RCC 7860 (cell line): ENCODE data around the gene GSG1L.
A peak's percentile ranks its signal among the peaks of the same experiment; 100 is the strongest.

Experiments
- DNase-seq: peaks from one replicate; pipeline ENCODE4 v3.0.0-alpha.2; 2015; ENCODE audit warnings: low spot score
- FAIRE-seq: peaks from 2 replicates; lab custom pipeline; 2012; peaks lifted over from hg19 to GRCh38; lab: Jason Lieb, UNC

The GSG1L gene

DNA sequence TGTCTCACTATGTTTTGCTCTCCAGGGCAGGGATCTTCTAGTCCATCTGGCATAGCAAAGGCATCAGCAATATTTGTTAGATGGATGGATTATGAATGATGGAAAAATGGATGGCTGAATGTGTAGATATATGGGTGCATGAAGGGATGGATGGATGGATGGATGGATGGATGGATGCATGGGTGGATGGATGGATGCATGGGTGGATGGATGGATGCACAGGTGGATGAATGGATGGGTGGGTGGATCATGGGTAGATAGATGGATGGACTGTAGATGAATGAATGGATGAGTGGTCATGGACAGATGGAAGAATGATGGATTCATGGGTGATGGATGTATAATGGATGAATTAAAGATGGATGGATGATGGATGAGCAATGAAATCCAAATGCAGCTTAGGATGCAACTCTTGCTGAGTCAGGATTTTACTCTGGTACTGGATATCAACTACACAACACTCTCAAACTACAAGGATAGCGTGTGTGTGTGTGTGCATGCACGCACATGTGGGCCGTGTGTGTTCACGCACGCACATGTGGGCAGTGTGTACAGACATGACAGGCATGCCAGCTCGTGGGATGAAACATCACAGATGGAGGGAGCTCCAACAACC lies 34.0 kb downstream of the GSG1L start:
- FAIRE-seq, result no peak
- no peak for DNase-seq

DNA sequence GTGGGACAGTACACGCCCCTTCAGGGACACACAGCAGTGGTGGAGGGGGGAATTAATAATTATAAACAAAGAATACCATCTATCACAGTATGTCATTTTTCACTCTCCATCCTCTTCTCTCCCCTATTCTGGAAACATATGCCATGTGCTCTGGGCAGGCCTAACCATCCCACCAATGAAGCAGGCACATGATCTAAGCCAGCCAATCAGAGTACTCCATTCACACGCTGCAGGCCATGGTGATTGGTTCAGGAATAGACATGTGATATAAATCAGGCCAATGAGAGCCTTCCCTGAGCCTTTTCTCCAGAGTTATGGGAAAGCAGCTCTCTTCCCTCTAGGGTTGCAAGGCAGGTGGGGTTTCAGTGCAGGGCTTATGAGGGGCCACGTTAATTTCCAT lies 36.5 kb downstream of the GSG1L start:
- no peak for DNase-seq
- FAIRE-seq, result no peak

GRCh38 chr16:28025631-28026030 lies 37.9 kb downstream of the GSG1L start:
- DNase-seq (no peak), FAIRE-seq (no peak)

- no peak for DNase-seq
- FAIRE-seq, result no peak
Measured at GRCh38 chr16:28019218-28019617, 44.3 kb downstream of the GSG1L start.

- FAIRE-seq, result no peak
- DNase-seq, result no peak
Measured at GRCh38 chr16:28014851-28015250, 48.7 kb downstream of the GSG1L start.

DNA sequence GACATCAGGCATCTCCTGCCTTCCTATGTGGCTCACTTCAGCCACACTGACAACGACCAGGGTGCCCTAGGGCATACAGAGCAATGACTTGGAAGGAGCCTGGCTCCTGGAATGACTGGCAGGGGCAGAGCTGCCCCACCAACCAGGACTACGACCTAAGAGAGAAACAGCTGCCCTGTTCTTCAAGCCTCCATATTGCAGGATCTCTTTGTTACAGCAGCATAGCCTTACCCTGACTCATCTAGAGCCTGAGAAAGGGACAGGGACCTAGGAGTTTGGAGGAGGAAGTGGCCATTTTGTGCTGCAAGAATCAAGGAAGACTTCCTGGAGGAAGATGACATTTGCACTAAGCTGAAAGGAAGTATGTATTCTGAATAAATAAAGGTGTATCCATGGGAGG lies 49.6 kb downstream of the GSG1L start:
- DNase-seq, result no peak
- no peak for FAIRE-seq

- FAIRE-seq (no peak), DNase-seq (no peak)
Measured at GRCh38 chr16:28013392-28013791, 50.1 kb downstream of the GSG1L start.

DNA sequence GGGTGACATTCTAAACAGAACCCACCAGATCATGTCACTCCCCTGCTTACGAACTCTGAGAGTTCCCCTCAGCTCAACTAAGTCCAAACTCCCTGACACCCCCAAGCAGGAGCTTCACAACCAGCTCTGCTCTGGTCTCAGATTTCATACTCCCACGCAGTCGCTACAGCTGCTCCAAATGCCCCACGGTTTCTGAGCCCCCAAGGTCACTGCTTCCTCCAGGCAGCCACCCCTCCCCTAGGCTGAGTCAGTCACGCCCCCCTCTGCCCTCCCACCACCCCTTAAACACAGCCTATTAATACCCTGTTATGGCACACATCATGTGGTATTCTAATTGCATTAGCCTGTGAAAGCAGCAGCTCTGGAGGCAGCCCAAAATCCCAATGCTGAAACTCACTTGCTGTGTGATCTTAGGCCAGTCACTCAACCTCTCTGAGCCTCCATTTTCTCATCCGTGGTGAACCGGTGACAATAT lies 51.5 kb downstream of the GSG1L start:
- DNase-seq, result no peak
- no peak for FAIRE-seq

GRCh38 chr16:28011223-28011622 lies 52.3 kb downstream of the GSG1L start:
- DNase-seq, result no peak
- no peak for FAIRE-seq

DNA sequence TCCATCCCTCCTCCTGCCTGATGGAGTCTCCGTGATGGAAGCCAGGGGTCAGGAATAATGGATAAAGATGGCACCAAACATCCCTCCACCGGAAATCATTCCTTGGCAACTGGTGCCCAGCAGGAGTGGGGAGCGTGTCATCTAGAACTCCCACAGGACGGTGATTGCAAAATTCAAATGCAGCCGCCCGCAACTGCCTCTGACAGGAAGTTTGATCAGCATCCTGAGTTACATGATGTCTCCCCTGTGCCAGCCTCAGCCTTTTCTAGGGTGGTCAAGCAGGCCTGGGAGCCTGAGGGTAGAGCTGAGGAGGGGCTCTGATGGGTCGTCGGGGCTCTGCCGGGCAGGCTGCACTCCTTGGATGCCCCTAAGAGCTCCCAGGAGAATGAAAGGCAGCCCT lies 52.8 kb downstream of the GSG1L start:
- DNase-seq (no peak), FAIRE-seq (no peak)

DNA sequence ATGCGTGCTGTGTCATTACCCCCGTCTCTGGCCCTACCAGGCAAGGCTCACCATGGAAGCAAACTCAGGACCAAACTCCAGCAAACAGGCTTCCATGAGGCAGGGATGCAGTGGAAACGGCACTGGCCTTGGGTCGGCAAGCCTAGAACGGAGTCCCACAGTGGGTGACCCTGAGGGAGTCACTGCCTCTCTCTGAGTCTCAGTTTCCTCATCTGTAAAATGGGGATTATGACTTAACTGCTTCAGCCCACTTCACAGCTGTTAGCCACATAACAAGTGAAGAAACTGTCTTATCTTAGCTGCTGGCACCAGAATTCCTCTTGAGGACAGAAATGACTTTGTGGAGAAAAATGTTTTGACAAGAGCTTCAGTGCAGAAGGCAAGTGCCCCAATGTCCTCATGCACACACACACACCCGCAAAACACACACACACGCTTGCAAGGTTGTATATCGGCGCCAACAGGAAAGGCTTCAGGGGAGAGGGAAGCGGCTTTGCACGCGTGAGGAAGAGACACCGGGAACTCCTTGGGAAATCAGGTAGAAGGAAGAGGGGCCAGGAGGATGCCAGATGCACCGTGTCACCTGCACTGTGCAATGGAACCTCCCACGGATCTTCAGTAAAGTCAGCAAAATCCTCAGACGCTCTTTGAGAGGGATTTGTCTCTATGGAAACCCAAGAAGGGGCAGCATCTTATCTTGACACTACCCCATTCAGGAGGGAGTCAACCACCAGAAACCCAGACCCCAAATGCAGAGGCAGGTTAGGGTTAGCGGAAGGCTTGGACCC lies 53.7 kb downstream of the GSG1L start:
- FAIRE-seq (no peak), DNase-seq (no peak)

GRCh38 chr16:28003923-28004322 lies 59.6 kb downstream of the GSG1L start:
- FAIRE-seq, result no peak
- no peak for DNase-seq

DNA sequence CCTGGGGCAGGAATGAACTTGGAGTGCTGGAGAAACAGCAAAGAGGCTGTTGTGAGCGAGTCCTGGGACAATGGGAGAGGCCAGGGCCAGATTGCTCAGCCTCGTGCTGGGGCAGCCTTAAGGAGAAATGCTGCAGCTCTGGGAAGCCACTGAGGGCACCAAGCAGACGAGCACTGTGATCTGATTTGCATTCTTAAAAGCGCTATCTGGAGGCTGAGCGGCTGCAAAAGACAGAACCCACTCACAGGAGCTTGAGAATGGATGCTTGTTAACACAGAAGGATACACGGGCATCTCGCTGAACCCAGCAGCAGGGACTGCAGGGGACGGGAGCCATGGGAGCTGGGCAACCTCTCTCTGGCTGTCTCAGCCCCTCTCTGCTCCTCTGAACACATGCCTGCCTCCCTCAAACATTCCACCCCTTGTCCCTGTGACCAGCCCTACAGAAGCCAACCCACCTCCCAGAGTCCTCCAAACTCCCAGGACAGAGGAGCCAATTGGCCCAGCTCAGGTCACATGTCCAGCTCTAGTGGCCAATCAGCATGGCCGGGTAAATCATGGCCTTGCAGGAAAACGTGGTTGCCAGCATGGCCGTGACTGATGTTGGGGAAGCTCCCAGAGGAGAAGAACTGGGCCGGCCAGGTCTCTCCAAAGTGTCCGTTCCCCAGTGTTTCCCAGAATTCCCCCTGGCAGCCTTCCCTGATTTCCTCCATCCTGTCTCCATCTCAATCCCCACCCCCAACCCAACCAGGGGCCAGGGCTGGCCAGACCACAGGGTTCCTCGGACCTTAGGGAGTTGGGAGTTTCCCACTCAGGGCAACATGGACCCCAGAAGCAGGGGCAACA lies 60.3 kb downstream of the GSG1L start:
- FAIRE-seq (no peak), DNase-seq (no peak)

GRCh38 chr16:28001642-28002041 lies 61.9 kb downstream of the GSG1L start:
- DNase-seq, result no peak
- no peak for FAIRE-seq

DNA sequence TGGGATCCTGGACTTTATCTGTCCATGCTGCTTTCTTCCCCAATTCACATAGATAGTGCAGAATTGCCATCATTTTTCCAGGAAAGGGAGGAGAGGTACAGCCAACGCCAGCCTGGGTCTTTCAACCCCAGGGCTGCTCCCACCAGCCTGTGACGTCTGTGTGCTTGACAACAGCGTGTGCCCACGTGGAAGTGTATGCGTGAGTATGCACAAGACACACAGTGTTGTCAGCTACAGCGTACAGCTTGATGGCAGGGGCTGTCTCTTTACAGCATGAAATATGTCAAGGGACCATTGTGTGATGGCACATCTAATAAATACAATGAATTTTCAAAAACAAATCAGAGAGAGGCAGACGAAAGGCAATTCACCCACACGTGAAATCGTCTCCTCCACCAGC lies 62.3 kb downstream of the GSG1L start:
- DNase-seq (no peak), FAIRE-seq (no peak)

- DNase-seq (no peak), FAIRE-seq (no peak)
Measured at GRCh38 chr16:28000314-28001169, 63.0 kb downstream of the GSG1L start.

GRCh38 chr16:27999687-28000086 lies 63.8 kb downstream of the GSG1L start:
- DNase-seq, result peak; percentile 7
- FAIRE-seq, result no peak

GRCh38 chr16:27995378-27995777 lies 68.1 kb downstream of the GSG1L start:
- FAIRE-seq, result no peak
- DNase-seq, result no peak

DNA sequence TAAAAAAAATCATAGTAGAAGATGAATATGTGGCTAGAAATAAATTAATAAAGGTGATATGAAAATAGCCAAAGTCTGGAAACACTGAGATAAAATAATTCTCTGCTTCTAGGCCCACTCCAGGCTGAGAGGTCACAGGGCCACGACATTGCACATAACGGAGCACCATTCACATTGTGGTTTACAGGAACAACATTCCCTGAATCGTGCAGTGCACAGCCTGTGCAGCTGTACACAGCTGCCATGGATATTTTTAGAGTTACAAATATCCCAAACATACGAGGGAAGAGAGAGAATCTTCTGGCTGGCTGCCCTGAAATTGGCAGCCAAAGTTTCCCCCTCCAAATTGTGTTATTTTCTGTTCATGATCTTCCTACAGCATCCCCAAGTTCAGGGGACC lies 68.8 kb downstream of the GSG1L start:
- no peak for DNase-seq
- FAIRE-seq, result no peak

DNA sequence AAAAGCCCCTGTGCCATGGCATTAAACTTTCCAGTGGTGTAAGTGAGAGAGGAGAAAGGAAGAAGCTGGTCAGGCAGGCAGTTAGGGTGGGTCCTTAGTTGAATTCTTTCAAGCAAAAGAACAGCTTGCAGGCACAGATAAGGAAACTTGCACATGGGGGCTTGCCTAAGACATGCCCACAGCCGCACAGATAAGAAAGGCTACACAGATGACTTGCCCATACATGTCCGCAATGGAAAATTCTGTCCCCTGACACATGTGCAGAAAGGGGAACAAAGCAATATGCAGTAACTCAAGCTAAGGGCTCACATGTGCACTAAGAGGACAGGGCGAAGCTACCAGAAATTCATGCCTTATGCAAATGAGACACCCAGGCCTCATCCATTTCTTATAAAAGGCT lies 69.9 kb downstream of the GSG1L start:
- FAIRE-seq (no peak), DNase-seq (no peak)

DNA sequence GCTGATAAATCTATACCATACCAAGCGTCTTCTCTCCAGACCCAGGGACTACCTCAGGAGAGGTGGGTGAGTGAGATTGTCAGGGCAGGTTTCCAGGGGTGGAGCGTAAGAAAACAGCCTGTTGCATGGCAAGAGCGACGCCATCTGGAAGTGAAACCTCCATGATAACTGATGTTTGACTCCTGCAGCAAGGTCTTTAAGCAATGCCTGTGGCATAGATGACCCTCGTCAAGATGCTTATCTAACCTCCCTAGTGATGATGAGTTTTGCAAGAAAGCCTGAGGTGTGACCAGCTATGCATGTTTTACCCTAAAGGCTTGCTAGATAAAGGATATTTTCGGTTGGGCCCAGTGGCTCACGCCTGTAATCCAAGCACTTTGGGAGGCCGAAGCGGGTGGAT lies 71.6 kb downstream of the GSG1L start:
- DNase-seq (no peak), FAIRE-seq (no peak)
